HEK293 (cell line): ENCODE results near the gene GIMAP5.

Experiments
- CTCF ChIA-PET: fragments of 350-600 bp; formaldehyde crosslinking; extraction: SDS; loops from one replicate; lab custom pipeline; 2021; ENCODE audit warnings: antibody characterized with exemption; lab: Yijun Ruan, JAX
- POLR2A ChIA-PET: fragments of 300-600 bp; formaldehyde crosslinking; extraction: SDS; loops from one replicate; lab custom pipeline; 2020; ENCODE audit warnings: antibody characterized with exemption, inconsistent platforms; lab: Yijun Ruan, JAX
- H3K27ac ChIP-seq: fragments of 200-500 bp; sonication (Bioruptor generic); 2 replicates; pipeline ENCODE4 v1.5.1; 2014; ENCODE audit warnings: low read depth, low read length, control low read depth, inconsistent platforms; ENCODE audit errors: extremely low read depth
- H3K36me3 ChIP-seq, 2 experiments: fragments of 200-500 bp in 1 of 2; sonication (Bioruptor generic) in 1 of 2; 1 replicate in 1 of 2; 2 replicates in 1 of 2; pipeline ENCODE4 v1.5.1; 2014 to 2017; ENCODE audit warnings: inconsistent platforms in 2 of 2, low read length in 2 of 2; ENCODE audit not compliant: control insufficient read depth in 2 of 2, insufficient read depth in 1 of 2
- H3K4me1 ChIP-seq: fragments of 200-500 bp; sonication (Bioruptor generic); 2 replicates; pipeline ENCODE4 v1.5.1; 2014; ENCODE audit warnings: mild to moderate bottlenecking, low read length, inconsistent platforms; ENCODE audit not compliant: control insufficient read depth, insufficient read depth
- H3K4me3 ChIP-seq: 2 replicates; pipeline ENCODE4 v1.5.1; 2011; ENCODE audit warnings: low read depth, mild to moderate bottlenecking, control low read depth, low read length, moderate library complexity
- H3K9me3 ChIP-seq: fragments of 200-500 bp; sonication (Bioruptor generic); 2 replicates; pipeline ENCODE4 v1.5.1; 2014; ENCODE audit warnings: low read depth, low read length, inconsistent platforms; ENCODE audit not compliant: control insufficient read depth, insufficient read depth
- GLI2 ChIP-seq: fragments of 450-650 bp; formaldehyde crosslinking; IDR thresholded peaks from 2 replicates; pipeline ENCODE4; 2017; ENCODE audit warnings: missing biosample characterization, missing genetic modification characterization, low read depth, borderline replicate concordance
- GLIS2 ChIP-seq: fragments of 450-650 bp; formaldehyde crosslinking; IDR thresholded peaks from 2 replicates; pipeline ENCODE4 v1.5.1; 2016; ENCODE audit warnings: missing biosample characterization, missing genetic modification characterization
- MEIS1 ChIP-seq: sonication (generic); formaldehyde crosslinking; IDR thresholded peaks from 2 replicates; pipeline ENCODE4 v1.8.1; 2022; ENCODE audit warnings: missing genetic modification reagents, mild to moderate bottlenecking, borderline replicate concordance
- RBAK ChIP-seq: fragments of 450-650 bp; formaldehyde crosslinking; IDR thresholded peaks from 2 replicates; pipeline ENCODE4 v1.5.1; 2016; ENCODE audit warnings: missing biosample characterization, missing genetic modification characterization
- SCRT1 ChIP-seq: fragments of 450-650 bp; formaldehyde crosslinking; IDR thresholded peaks from 2 replicates; pipeline ENCODE4 v1.5.1; 2016; ENCODE audit warnings: missing biosample characterization, missing genetic modification characterization, borderline replicate concordance
- ZFP41 ChIP-seq: fragments of 450-650 bp; formaldehyde crosslinking; IDR thresholded peaks from 2 replicates; pipeline ENCODE4 v1.5.1; 2016; ENCODE audit warnings: missing biosample characterization, missing genetic modification characterization, borderline replicate concordance
- ZNF19 ChIP-seq: fragments of 450-650 bp; formaldehyde crosslinking; IDR thresholded peaks from 2 replicates; pipeline ENCODE4; 2016; ENCODE audit warnings: missing biosample characterization, missing genetic modification characterization, low read depth
- ZNF221 ChIP-seq: fragments of 450-650 bp; formaldehyde crosslinking; IDR thresholded peaks from 2 replicates; pipeline ENCODE4 v1.5.1; 2017; ENCODE audit warnings: missing biosample characterization, missing genetic modification characterization, borderline replicate concordance
- ZNF248 ChIP-seq: fragments of 450-650 bp; formaldehyde crosslinking; IDR thresholded peaks from 2 replicates; pipeline ENCODE4 v1.5.1; 2017; ENCODE audit warnings: missing biosample characterization, missing genetic modification characterization
- ZNF548 ChIP-seq: fragments of 450-650 bp; formaldehyde crosslinking; IDR thresholded peaks from 2 replicates; pipeline ENCODE4 v1.5.1; 2016; ENCODE audit warnings: missing biosample characterization, missing genetic modification characterization
- ZNF785 ChIP-seq: fragments of 450-650 bp; formaldehyde crosslinking; IDR thresholded peaks from 2 replicates; pipeline ENCODE4 v1.5.1; 2016; ENCODE audit warnings: missing biosample characterization, missing genetic modification characterization
- TF ChIP-seq, protein P1 (sequence below): fragments of 450-650 bp; formaldehyde crosslinking; IDR thresholded peaks from 2 replicates; pipeline ENCODE4 v1.5.1; 2016; ENCODE audit warnings: missing biosample characterization, missing genetic modification characterization
- TF ChIP-seq, protein P2 (sequence below): fragments of 450-650 bp; formaldehyde crosslinking; IDR thresholded peaks from 2 replicates; pipeline ENCODE4 v1.5.1; 2016; ENCODE audit warnings: missing biosample characterization, missing genetic modification characterization
- TF ChIP-seq, protein P3 (sequence below): fragments of 450-650 bp; formaldehyde crosslinking; IDR thresholded peaks from 2 replicates; pipeline ENCODE4 v1.5.1; 2017; ENCODE audit warnings: missing biosample characterization, mild to moderate bottlenecking, missing genetic modification characterization, moderate library complexity
- TF ChIP-seq, protein P4 (sequence below): fragments of 450-650 bp; formaldehyde crosslinking; conservative IDR thresholded peaks from 2 replicates; pipeline ENCODE4 v1.5.1; 2016; ENCODE audit warnings: low read depth, missing biosample characterization, missing genetic modification characterization
- TF ChIP-seq, protein P5 (sequence below): fragments of 450-650 bp; formaldehyde crosslinking; IDR thresholded peaks from 2 replicates; pipeline ENCODE4 v1.5.1; 2016; ENCODE audit warnings: missing biosample characterization, missing genetic modification characterization
- TF ChIP-seq, protein P6 (sequence below): fragments of 450-650 bp; formaldehyde crosslinking; IDR thresholded peaks from 2 replicates; pipeline ENCODE4 v1.5.1; 2016; ENCODE audit warnings: missing biosample characterization, missing genetic modification characterization
- TF ChIP-seq, protein P7 (sequence below): fragments of 450-650 bp; formaldehyde crosslinking; IDR thresholded peaks from 2 replicates; pipeline ENCODE4 v1.5.1; 2017; ENCODE audit warnings: missing biosample characterization, missing genetic modification characterization
- TF ChIP-seq, protein P8 (sequence below): fragments of 450-650 bp; formaldehyde crosslinking; IDR thresholded peaks from 2 replicates; pipeline ENCODE4 v1.5.1; 2017; ENCODE audit warnings: missing biosample characterization, missing genetic modification characterization

The GIMAP5 gene

DNA sequence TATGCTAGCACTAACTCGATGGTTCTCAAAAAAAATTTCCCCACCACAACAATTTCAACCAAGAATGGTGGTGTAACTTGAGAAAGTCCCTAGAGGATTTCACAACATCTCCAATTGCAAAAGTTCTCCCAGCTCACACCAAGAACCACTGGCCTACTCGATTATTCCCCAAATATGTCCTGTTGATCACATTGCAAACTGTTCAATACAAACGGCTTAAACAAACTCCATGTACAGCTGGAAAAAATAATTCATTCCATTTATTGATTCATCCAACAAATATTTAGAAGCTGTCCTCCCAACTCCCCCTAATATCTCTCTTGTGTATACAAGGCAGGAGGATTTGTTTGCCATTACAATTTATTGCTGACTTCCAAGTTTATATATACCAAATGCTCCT lies 43.9 kb downstream of the GIMAP5 start:
- CTCF ChIA-PET: interaction anchor here (0.7 to 5.4 kb wide), 5 partner anchors 8 to 232 kb away, joined by 3 to 77 read pairs (median 6); no protein-coding TSS in a partner anchor
- Histone ChIP-seq H3K4me3 (no peak overlapping the region), H3K36me3 (no peaks in the 10 kb centered on the region), H3K27ac (no peak overlapping the region), H3K4me1 (no peaks in the 10 kb centered on the region), H3K9me3 (no peaks in the 10 kb centered on the region)
- TF ChIP-seq GLIS2 (tag by site-specific recombination) (no peak), ZNF248 (tag by site-specific recombination) (no peak), GLI2 (tag by site-specific recombination) (no peak), ZNF548 (tag by site-specific recombination) (no peak), MEIS1 (CRISPR knock-in tag) (no peak), RBAK (tag by site-specific recombination) (no peak), ZNF221 (tag by site-specific recombination) (no peak), ZFP41 (tag by site-specific recombination) (no peak), ZNF785 (tag by site-specific recombination) (no peak), ZNF19 (tag by site-specific recombination) (no peak), SCRT1 (tag by site-specific recombination) (no peak)
- TF ChIP-seq, protein P1, sequence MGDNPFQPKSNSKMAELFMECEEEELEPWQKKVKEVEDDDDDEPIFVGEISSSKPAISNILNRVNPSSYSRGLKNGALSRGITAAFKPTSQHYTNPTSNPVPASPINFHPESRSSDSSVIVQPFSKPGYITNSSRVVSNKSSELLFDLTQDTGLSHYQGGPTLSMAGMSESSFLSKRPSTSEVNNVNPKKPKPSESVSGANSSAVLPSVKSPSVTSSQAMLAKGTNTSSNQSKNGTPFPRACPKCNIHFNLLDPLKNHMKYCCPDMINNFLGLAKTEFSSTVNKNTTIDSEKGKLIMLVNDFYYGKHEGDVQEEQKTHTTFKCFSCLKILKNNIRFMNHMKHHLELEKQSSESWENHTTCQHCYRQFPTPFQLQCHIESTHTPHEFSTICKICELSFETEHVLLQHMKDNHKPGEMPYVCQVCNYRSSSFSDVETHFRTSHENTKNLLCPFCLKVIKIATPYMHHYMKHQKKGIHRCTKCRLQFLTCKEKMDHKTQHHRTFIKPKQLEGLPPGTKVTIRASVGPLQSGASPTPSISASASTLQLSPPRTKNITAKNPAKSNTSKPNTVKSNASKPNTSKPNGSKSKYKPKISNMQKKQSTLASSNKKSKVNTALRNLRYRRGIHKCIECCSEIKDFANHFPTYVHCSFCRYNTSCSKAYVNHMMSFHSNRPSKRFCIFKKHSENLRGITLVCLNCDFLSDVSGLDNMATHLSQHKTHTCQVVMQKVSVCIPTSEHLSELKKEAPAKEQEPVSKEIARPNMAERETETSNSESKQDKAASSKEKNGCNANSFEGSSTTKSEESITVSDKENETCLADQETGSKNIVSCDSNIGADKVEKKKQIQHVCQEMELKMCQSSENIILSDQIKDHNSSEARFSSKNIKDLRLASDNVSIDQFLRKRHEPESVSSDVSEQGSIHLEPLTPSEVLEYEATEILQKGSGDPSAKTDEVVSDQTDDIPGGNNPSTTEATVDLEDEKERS (tag by site-specific recombination): no peak
- TF ChIP-seq, protein P2, sequence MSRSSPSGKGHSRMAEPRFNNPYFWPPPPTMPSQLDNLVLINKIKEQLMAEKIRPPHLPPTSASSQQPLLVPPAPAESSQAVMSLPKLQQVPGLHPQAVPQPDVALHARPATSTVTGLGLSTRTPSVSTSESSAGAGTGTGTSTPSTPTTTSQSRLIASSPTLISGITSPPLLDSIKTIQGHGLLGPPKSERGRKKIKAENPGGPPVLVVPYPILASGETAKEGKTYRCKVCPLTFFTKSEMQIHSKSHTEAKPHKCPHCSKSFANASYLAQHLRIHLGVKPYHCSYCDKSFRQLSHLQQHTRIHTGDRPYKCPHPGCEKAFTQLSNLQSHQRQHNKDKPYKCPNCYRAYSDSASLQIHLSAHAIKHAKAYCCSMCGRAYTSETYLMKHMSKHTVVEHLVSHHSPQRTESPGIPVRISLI (tag by site-specific recombination): no peak
- TF ChIP-seq, protein P3, sequence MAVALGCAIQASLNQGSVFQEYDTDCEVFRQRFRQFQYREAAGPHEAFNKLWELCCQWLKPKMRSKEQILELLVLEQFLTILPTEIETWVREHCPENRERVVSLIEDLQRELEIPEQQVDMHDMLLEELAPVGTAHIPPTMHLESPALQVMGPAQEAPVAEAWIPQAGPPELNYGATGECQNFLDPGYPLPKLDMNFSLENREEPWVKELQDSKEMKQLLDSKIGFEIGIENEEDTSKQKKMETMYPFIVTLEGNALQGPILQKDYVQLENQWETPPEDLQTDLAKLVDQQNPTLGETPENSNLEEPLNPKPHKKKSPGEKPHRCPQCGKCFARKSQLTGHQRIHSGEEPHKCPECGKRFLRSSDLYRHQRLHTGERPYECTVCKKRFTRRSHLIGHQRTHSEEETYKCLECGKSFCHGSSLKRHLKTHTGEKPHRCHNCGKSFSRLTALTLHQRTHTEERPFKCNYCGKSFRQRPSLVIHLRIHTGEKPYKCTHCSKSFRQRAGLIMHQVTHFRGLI (tag by site-specific recombination): no peak
- TF ChIP-seq, protein P4, sequence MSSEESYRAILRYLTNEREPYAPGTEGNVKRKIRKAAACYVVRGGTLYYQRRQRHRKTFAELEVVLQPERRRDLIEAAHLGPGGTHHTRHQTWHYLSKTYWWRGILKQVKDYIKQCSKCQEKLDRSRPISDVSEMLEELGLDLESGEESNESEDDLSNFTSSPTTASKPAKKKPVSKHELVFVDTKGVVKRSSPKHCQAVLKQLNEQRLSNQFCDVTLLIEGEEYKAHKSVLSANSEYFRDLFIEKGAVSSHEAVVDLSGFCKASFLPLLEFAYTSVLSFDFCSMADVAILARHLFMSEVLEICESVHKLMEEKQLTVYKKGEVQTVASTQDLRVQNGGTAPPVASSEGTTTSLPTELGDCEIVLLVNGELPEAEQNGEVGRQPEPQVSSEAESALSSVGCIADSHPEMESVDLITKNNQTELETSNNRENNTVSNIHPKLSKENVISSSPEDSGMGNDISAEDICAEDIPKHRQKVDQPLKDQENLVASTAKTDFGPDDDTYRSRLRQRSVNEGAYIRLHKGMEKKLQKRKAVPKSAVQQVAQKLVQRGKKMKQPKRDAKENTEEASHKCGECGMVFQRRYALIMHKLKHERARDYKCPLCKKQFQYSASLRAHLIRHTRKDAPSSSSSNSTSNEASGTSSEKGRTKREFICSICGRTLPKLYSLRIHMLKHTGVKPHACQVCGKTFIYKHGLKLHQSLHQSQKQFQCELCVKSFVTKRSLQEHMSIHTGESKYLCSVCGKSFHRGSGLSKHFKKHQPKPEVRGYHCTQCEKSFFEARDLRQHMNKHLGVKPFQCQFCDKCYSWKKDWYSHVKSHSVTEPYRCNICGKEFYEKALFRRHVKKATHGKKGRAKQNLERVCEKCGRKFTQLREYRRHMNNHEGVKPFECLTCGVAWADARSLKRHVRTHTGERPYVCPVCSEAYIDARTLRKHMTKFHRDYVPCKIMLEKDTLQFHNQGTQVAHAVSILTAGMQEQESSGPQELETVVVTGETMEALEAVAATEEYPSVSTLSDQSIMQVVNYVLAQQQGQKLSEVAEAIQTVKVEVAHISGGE (tag by site-specific recombination): no peak
- TF ChIP-seq, protein P5, sequence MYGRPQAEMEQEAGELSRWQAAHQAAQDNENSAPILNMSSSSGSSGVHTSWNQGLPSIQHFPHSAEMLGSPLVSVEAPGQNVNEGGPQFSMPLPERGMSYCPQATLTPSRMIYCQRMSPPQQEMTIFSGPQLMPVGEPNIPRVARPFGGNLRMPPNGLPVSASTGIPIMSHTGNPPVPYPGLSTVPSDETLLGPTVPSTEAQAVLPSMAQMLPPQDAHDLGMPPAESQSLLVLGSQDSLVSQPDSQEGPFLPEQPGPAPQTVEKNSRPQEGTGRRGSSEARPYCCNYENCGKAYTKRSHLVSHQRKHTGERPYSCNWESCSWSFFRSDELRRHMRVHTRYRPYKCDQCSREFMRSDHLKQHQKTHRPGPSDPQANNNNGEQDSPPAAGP: no peak
- TF ChIP-seq, protein P6, sequence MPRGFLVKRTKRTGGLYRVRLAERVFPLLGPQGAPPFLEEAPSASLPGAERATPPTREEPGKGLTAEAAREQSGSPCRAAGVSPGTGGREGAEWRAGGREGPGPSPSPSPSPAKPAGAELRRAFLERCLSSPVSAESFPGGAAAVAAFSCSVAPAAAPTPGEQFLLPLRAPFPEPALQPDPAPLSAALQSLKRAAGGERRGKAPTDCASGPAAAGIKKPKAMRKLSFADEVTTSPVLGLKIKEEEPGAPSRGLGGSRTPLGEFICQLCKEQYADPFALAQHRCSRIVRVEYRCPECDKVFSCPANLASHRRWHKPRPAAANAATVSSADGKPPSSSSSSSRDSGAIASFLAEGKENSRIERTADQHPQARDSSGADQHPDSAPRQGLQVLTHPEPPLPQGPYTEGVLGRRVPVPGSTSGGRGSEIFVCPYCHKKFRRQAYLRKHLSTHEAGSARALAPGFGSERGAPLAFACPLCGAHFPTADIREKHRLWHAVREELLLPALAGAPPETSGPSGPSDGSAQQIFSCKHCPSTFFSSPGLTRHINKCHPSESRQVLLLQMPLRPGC: no peak
- TF ChIP-seq, protein P7, sequence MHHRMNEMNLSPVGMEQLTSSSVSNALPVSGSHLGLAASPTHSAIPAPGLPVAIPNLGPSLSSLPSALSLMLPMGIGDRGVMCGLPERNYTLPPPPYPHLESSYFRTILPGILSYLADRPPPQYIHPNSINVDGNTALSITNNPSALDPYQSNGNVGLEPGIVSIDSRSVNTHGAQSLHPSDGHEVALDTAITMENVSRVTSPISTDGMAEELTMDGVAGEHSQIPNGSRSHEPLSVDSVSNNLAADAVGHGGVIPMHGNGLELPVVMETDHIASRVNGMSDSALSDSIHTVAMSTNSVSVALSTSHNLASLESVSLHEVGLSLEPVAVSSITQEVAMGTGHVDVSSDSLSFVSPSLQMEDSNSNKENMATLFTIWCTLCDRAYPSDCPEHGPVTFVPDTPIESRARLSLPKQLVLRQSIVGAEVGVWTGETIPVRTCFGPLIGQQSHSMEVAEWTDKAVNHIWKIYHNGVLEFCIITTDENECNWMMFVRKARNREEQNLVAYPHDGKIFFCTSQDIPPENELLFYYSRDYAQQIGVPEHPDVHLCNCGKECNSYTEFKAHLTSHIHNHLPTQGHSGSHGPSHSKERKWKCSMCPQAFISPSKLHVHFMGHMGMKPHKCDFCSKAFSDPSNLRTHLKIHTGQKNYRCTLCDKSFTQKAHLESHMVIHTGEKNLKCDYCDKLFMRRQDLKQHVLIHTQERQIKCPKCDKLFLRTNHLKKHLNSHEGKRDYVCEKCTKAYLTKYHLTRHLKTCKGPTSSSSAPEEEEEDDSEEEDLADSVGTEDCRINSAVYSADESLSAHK (tag by site-specific recombination): no peak
- TF ChIP-seq, protein P8, sequence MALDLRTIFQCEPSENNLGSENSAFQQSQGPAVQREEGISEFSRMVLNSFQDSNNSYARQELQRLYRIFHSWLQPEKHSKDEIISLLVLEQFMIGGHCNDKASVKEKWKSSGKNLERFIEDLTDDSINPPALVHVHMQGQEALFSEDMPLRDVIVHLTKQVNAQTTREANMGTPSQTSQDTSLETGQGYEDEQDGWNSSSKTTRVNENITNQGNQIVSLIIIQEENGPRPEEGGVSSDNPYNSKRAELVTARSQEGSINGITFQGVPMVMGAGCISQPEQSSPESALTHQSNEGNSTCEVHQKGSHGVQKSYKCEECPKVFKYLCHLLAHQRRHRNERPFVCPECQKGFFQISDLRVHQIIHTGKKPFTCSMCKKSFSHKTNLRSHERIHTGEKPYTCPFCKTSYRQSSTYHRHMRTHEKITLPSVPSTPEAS (tag by site-specific recombination): no peak
- POLR2A ChIA-PET: no interaction called here
